ENCODE results near the gene LTBP2. TPM values are rescaled to one million over a fixed set of nuclear protein-coding genes. Genes with fewer than 3 reads are reported as not detected.

The LTBP2 gene
- total RNA-seq, 1 experiment from 2014 or later, result 17.4 TPM

DNA sequence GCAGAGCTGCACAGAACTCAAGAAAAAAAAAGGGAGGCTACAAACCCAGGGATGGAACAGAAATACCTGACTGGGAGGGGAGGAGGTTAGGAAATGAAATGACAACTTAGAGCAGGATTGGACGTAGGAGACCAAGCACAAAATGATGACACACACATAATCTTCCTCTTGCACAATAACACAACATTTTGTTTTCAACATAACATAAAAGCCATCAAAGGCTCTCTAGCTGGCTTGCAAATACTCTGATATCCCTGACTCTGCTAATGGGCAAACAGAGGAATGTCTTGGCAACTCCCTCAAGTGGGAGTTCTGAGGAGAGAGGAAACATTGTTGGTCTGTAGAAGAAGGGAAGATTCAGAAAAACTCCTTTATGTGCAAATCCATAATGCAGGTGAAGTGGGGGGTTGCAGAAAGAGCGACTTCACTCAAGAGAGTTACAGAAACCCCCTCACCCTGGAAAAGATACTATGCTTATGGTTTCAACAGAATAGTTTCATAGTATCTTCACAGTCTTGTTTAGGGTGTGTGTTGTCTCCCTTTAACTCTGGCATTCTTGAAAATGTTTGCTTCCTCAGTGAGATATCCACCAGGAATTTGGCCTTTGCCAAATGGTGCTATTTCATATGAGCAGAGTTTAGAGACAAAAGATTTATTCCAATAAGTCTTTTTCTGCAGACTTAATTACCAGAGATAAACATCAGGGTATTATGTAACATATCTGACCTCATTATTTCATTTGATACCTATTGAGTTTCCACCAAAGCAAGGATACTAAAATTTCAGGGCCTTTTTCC is 43.8 kb upstream of the LTBP2 start:
- DNase-seq, result peak; percentile 39
- peaks cover 36% of the 10 kb centered on the region for H3K4me1 ChIP-seq (ENCODE audit: insufficient read depth, low read length)
- no TSS peak for BruUV-seq (replicated peaks)

DNA sequence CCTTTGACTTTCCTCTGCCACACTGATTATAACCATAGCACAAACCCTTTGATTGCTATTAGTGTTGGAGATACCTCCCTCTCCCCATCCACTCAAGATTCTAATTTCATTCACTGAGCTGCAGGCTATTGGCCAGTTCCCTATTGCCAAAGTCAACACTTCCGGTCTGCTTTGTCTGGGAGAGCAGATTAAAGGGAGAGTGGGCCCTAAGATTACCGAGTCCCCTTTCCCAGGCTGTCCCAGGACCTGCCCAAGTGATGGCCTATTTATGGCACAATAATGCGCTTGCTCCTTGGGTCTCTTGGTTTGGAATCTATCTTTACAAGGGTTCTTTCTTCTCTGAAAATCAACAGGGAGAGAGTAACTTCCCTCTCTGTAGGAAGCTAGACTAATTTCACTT is 42.9 kb upstream of the LTBP2 start:
- no peaks in the 10 kb centered on the region for H3K9me3 ChIP-seq (ENCODE audit: low read length)
- H3K36me3 ChIP-seq (ENCODE audit: low read depth, low read length), result peaks cover 4% of the 10 kb centered on the region; the same call in 1 of the 2 replicates
- no TSS peak for BruUV-seq (replicated peaks)
- no peak overlapping the region for H2AFZ ChIP-seq (ENCODE audit: low read length)
- DNase-seq, result no peak
- CTCF ChIA-PET, result no interaction called here
- no peaks in the 10 kb centered on the region for H3K9me2 ChIP-seq (replicated peaks; ENCODE audit: low read length)
- H3K4me2 ChIP-seq (ENCODE audit: low read length), result no peak overlapping the region
- no peak overlapping the region for H3K4me3 ChIP-seq (ENCODE audit: low read length)
- TF ChIP-seq EZH2 (IDR thresholded peaks at IDR 0.05; ENCODE audit: low read length, unreplicated experiment) (no peak), CTCF (conservative IDR thresholded peaks at IDR 0.05; ENCODE audit: low read depth, low read length) (no peak), EZH2phosphoT487 (IDR thresholded peaks at IDR 0.05; ENCODE audit: borderline replicate concordance, low read length) (no peak)
- intact Hi-C loops (cut with micrococcal nuclease), result no loop called here
- no peaks in the 10 kb centered on the region for H3F3A ChIP-seq (ENCODE audit: low read length, unreplicated experiment)
- H3K79me2 ChIP-seq (ENCODE audit: low read length), result no peaks in the 10 kb centered on the region
- no peak overlapping the region for H3K9ac ChIP-seq (ENCODE audit: low read length)
- POLR2A ChIA-PET (ENCODE audit: unreplicated experiment), result interaction anchor here (0.7 kb wide), 1 partner anchor 301 kb away, joined by 9 read pairs; no protein-coding TSS in a partner anchor
- no peaks in the 10 kb centered on the region for H3K27me3 ChIP-seq (ENCODE audit: low read length)
- ATAC-seq, result no peak
- no peak overlapping the region for H3K27ac ChIP-seq (ENCODE audit: low read length)
- H3K4me1 ChIP-seq (ENCODE audit: insufficient read depth, low read length), result peaks cover 29% of the 10 kb centered on the region
- H4K20me1 ChIP-seq (ENCODE audit: low read length), result no peaks in the 10 kb centered on the region; the same call in 1 of the 2 replicates

More for the DNA sequence above, 43.8 kb upstream of the LTBP2 start:
- Histone ChIP-seq H3K4me3 (ENCODE audit: low read length) (no peak overlapping the region), H3K79me2 (ENCODE audit: low read length) (no peaks in the 10 kb centered on the region), H3F3A (ENCODE audit: low read length, unreplicated experiment) (no peaks in the 10 kb centered on the region), H3K9me2 (replicated peaks; ENCODE audit: low read length) (no peaks in the 10 kb centered on the region), H3K27ac (ENCODE audit: low read length) (no peak overlapping the region), H3K27me3 (ENCODE audit: low read length) (no peaks in the 10 kb centered on the region), H3K36me3 (ENCODE audit: low read depth, low read length) (peaks cover 4% of the 10 kb centered on the region; the same call in 1 of the 2 replicates), H3K9ac (ENCODE audit: low read length) (no peak overlapping the region), H2AFZ (ENCODE audit: low read length) (no peak overlapping the region), H3K4me2 (ENCODE audit: low read length) (no peak overlapping the region), H3K9me3 (ENCODE audit: low read length) (no peaks in the 10 kb centered on the region), H4K20me1 (ENCODE audit: low read length) (no peaks in the 10 kb centered on the region; the same call in 1 of the 2 replicates)
- no peak; the same call in 1 of the 2 replicates for ATAC-seq
- TF ChIP-seq CTCF (conservative IDR thresholded peaks at IDR 0.05; ENCODE audit: low read depth, low read length), result no peak
- no peak for TF ChIP-seq EZH2phosphoT487 (IDR thresholded peaks at IDR 0.05; ENCODE audit: borderline replicate concordance, low read length)
- no peak for TF ChIP-seq EZH2 (IDR thresholded peaks at IDR 0.05; ENCODE audit: low read length, unreplicated experiment)
- POLR2A ChIA-PET (ENCODE audit: unreplicated experiment), result interaction anchor here (0.7 kb wide), 1 partner anchor 302 kb away, joined by 9 read pairs; no protein-coding TSS in a partner anchor
- intact Hi-C loops (cut with micrococcal nuclease), result no loop called here
- CTCF ChIA-PET, result no interaction called here
